Calu3 (cell line): Measurements from ENCODE around the gene NAALADL2. TPM values are rescaled to one million over a fixed set of nuclear protein-coding genes. Genes with fewer than 3 reads are reported as not detected.
"Not testable (repeated sequence)": the region's sequence is repeated elsewhere in the genome, so short reads cannot be mapped to it uniquely, and the experiment has no call there.

ENCODE experiments used
- BruUV-seq: library from RNA; stranded (reverse); fragments of 400-500 nt; replicated peaks from 2 replicates; lab custom pipeline; 2021; lab: Mats Ljungman, UMichigan
- CTCF ChIA-PET: fragments of 300-600 bp; sonication (Branson Sonifier 250); formaldehyde crosslinking; loops from one replicate; lab custom pipeline; 2022; ENCODE audit warnings: antibody characterized with exemption; lab: Charles Lee
- DNase-seq: peaks from one replicate; pipeline ENCODE4 v3.0.0; 2022
- H3K27ac Mint-ChIP-seq: one replicate; pipeline ENCODE4 v1.8.0; 2022; ENCODE audit warnings: mixed read lengths; ENCODE audit not compliant: unreplicated experiment
- H3K27me3 Mint-ChIP-seq: one replicate; pipeline ENCODE4 v1.8.0; 2022; ENCODE audit warnings: mixed read lengths; ENCODE audit not compliant: unreplicated experiment
- H3K36me3 Mint-ChIP-seq: one replicate; pipeline ENCODE4 v1.8.0; 2022; ENCODE audit warnings: mild to moderate bottlenecking, moderate library complexity, mixed read lengths; ENCODE audit not compliant: insufficient read depth, unreplicated experiment
- H3K4me1 Mint-ChIP-seq: one replicate; pipeline ENCODE4 v1.8.0; 2022; ENCODE audit warnings: mild to moderate bottlenecking, low read depth, mixed read lengths; ENCODE audit not compliant: unreplicated experiment
- H3K4me3 Mint-ChIP-seq: one replicate; pipeline ENCODE4 v1.8.0; 2022; ENCODE audit warnings: mild to moderate bottlenecking, low read depth, moderate library complexity, mixed read lengths; ENCODE audit not compliant: unreplicated experiment
- H3K9me3 Mint-ChIP-seq: one replicate; pipeline ENCODE4 v1.8.0; 2022; ENCODE audit warnings: low read depth, mixed read lengths; ENCODE audit not compliant: unreplicated experiment
- intact Hi-C: fragments of 100-400 bp; cut with micrococcal nuclease; formaldehyde crosslinking; loops from one replicate; pipeline ENCODE4 v1.10.0; 2022; ENCODE audit not compliant: unreplicated experiment
- total RNA-seq: library from RNA; stranded (reverse); gene quantifications from 2 replicates; pipeline ENCODE4 v1.2.3, GENCODE V29; 2022
- TF ChIP-seq, protein P1 (sequence below): fragments of 200-600 bp; IDR thresholded peaks from one replicate; pipeline ENCODE4 v1.8.0; 2022; ENCODE audit warnings: antibody characterized with exemption; ENCODE audit not compliant: unreplicated experiment

The NAALADL2 gene
- total RNA-seq, 1 experiment from 2014 or later, result 36.9 TPM

GRCh38 chr3:175155172-175155571 lies 296.0 kb downstream of the NAALADL2 start:
- H3K27me3 Mint-ChIP-seq, result no peaks in the 10 kb centered on the region
- peaks cover 27% of the 10 kb centered on the region for H3K4me1 Mint-ChIP-seq
- no peaks in the 10 kb centered on the region for H3K9me3 Mint-ChIP-seq
- no peak overlapping the region for H3K4me3 Mint-ChIP-seq
- H3K27ac Mint-ChIP-seq, result no peak overlapping the region
- peaks cover 12% of the 10 kb centered on the region for H3K36me3 Mint-ChIP-seq
- intact Hi-C loops, result no loop called here
- BruUV-seq, result no TSS peak
- DNase-seq, result no peak
- CTCF ChIA-PET, result no interaction called here
- TF ChIP-seq, protein P1, sequence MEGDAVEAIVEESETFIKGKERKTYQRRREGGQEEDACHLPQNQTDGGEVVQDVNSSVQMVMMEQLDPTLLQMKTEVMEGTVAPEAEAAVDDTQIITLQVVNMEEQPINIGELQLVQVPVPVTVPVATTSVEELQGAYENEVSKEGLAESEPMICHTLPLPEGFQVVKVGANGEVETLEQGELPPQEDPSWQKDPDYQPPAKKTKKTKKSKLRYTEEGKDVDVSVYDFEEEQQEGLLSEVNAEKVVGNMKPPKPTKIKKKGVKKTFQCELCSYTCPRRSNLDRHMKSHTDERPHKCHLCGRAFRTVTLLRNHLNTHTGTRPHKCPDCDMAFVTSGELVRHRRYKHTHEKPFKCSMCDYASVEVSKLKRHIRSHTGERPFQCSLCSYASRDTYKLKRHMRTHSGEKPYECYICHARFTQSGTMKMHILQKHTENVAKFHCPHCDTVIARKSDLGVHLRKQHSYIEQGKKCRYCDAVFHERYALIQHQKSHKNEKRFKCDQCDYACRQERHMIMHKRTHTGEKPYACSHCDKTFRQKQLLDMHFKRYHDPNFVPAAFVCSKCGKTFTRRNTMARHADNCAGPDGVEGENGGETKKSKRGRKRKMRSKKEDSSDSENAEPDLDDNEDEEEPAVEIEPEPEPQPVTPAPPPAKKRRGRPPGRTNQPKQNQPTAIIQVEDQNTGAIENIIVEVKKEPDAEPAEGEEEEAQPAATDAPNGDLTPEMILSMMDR, result no peak

- Mint-ChIP-seq H3K27ac (no peak overlapping the region), H3K4me1 (peaks cover 8% of the 10 kb centered on the region), H3K27me3 (no peaks in the 10 kb centered on the region), H3K36me3 (no peaks in the 10 kb centered on the region), H3K9me3 (no peaks in the 10 kb centered on the region), H3K4me3 (no peak overlapping the region)
- intact Hi-C loops, result no loop called here
- TF ChIP-seq, protein P1, result no peak
- CTCF ChIA-PET, result no interaction called here
- no peak for DNase-seq
- no TSS peak for BruUV-seq
Measured at GRCh38 chr3:175159202-175159601, 300.1 kb downstream of the NAALADL2 start.

DNA sequence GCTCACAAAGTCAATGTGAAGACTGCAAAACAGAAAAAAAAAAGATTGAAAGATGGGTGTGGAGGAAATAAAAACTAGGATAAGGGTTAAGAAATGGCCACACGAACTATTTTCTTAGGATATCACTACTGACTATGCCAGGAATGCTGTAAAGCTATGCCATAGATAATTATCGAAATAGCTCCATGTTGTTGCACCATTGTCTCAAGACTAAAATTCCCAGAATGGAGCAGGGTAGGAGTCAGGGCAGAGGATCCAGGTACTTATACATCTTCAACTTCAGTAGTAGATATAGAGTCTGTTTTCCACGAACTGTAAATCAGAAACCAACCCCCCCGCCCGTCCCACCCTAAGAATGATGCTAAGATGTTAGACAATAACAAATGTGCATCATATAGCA lies 302.2 kb downstream of the NAALADL2 start:
- TF ChIP-seq, protein P1, result no peak
- no peak overlapping the region for H3K4me3 Mint-ChIP-seq
- intact Hi-C loops, result no loop called here
- H3K27ac Mint-ChIP-seq, result no peak overlapping the region
- H3K27me3 Mint-ChIP-seq, result no peaks in the 10 kb centered on the region
- no peaks in the 10 kb centered on the region for H3K9me3 Mint-ChIP-seq
- no TSS peak for BruUV-seq
- CTCF ChIA-PET, result no interaction called here
- no peaks in the 10 kb centered on the region for H3K36me3 Mint-ChIP-seq
- DNase-seq, result no peak
- H3K4me1 Mint-ChIP-seq, result peaks cover 8% of the 10 kb centered on the region

- no peak for DNase-seq
- intact Hi-C loops, result no loop called here
Measured at GRCh38 chr3:175163686-175164085, 304.6 kb downstream of the NAALADL2 start.

DNA sequence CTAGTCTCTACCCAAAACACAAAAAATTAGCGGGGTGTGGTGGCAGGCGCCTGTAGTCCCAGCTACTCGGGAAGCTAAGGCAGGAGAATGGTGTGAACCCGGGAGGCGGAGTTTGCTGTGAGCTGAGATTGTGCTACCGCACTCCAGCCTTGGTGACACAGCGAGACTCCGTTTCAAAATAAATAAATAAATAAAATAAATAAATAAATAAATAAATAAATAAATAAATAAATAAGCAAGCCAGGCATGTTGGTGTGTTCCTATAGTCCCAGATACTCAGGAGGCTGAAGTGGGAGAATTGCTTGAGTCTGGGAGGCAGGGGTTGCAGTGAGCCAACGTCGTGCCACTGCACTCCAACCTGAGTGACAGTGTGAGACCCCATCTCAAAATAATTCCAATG lies 314.0 kb downstream of the NAALADL2 start:
- intact Hi-C loops, H3K27ac Mint-ChIP-seq, CTCF ChIA-PET, H3K4me3 Mint-ChIP-seq, H3K9me3 Mint-ChIP-seq, H3K36me3 Mint-ChIP-seq, BruUV-seq, H3K27me3 Mint-ChIP-seq, H3K4me1 Mint-ChIP-seq, DNase-seq: not testable (repeated sequence)

More at GRCh38 chr3:175163686-175164085, 304.6 kb downstream of the NAALADL2 start:
- no peaks in the 10 kb centered on the region for H3K36me3 Mint-ChIP-seq
- no TSS peak for BruUV-seq
- CTCF ChIA-PET, result no interaction called here
- H3K27me3 Mint-ChIP-seq, result no peaks in the 10 kb centered on the region
- H3K4me1 Mint-ChIP-seq, result peaks cover 8% of the 10 kb centered on the region
- no peak overlapping the region for H3K27ac Mint-ChIP-seq
- H3K9me3 Mint-ChIP-seq, result no peaks in the 10 kb centered on the region
- TF ChIP-seq, protein P1, result no peak
- no peak overlapping the region for H3K4me3 Mint-ChIP-seq
